8988T (cell line): Measurements from ENCODE around the gene LOXL1.

ENCODE experiments used
- DNase-seq: peaks from one replicate; pipeline ENCODE4 v3.0.0; 2011

LOXL1 gene

GRCh38 chr15:73900095-73900712, 26.1 kb upstream of the LOXL1 start:
- DNase-seq: no peak

- no peak for DNase-seq
Measured at GRCh38 chr15:73901126-73901810, 25.0 kb upstream of the LOXL1 start.

- DNase-seq: no peak
Measured at GRCh38 chr15:73902121-73903020, 23.9 kb upstream of the LOXL1 start.

- no peak for DNase-seq
Measured at GRCh38 chr15:73904026-73904815, 22.0 kb upstream of the LOXL1 start.

DNA sequence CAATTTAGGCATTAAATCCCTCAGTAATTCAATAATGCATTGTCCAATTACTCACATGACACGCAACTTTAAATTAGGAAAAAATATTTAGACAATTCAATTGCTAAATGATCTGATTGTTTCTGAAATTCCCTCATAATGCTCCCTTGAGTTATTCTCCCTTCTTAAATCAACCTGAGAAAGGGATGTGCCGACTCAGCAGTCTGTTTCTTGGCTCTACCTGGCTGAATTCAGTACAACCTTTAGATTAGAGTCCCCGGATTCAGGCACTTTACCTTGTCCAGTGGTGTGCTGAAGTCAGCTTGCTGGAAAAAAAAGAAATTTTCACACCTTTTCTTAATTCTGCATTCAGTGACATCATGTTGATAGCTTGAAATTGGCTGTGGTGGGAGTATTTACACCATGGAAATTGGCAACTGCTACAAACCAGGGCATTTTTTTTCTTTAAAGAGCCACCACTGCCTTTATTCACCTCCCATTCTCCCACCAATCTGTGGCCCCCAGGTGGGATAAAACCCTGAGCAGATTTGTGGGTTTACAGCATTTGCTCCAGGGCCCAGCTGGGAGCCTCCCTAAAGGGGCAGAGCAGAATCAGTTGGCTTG, 20.9 kb upstream of the LOXL1 start:
- no peak for DNase-seq

DNA sequence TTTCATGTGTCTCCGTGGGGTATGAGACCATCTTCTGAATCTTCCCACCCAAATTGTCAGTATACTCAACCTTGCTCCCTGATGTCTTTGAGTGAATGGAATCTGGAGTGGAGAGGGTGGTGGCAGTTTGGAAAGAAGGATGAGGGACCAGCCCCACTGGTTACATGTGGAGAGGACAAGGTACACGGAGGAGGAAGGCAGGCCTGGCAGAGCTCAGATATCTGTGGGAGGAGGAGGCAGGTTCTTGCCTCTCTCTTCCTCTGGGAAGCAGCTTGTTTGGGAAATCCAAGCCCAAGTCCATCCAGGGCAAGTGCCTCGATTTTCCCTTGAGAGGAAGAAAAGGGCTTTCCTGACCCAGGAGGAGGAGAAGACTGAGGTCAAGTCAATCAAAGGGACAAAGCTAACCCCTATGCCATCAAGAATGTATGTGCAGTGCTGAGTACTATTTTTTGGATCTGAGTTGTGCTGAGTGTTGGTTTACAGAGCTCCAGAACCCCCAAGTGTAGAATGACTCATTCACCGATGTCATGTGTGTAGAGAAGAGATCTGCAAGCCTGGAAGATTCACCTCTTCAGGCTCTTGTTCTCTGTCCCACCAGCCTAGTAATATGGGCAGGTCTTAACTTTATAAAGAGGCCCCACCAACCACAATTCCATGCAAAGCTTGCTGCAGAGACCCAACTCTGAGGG, 19.8 kb upstream of the LOXL1 start:
- DNase-seq: no peak

- DNase-seq: no peak
Measured at GRCh38 chr15:73907035-73907408, 19.2 kb upstream of the LOXL1 start.

GRCh38 chr15:73908030-73908821, 18.0 kb upstream of the LOXL1 start:
- no peak for DNase-seq

GRCh38 chr15:73908822-73909122, 17.5 kb upstream of the LOXL1 start:
- DNase-seq: no peak

GRCh38 chr15:73909651-73910050, 16.6 kb upstream of the LOXL1 start:
- DNase-seq: no peak

- DNase-seq: no peak
Measured at GRCh38 chr15:73910522-73911303, 15.5 kb upstream of the LOXL1 start.

DNA sequence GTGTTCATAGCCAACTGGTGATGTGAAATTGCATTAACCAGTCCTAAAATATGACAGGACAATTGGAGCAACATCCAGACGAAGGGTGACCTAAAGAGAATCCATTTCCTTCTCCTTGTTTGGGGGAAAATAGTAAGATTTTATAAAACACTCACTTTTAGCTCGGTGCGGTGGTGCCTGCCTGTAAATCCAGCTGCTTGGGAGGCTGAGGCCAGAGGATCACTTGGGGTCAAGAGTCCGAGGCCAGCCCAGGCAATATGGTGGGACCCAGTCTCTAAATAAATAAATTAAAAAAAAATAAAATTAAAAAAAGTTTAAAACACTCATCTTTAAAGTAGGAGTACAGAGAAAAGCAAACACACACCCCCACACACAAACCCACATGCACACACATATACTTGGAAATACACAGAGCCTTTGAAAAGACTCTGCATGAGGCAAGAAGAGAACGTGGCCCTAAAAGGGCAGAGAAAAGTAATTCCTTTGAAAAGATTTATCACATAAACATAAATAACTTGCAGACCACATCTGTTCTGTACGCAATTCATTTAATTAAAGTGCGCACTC, 14.1 kb upstream of the LOXL1 start:
- DNase-seq: no peak

DNA sequence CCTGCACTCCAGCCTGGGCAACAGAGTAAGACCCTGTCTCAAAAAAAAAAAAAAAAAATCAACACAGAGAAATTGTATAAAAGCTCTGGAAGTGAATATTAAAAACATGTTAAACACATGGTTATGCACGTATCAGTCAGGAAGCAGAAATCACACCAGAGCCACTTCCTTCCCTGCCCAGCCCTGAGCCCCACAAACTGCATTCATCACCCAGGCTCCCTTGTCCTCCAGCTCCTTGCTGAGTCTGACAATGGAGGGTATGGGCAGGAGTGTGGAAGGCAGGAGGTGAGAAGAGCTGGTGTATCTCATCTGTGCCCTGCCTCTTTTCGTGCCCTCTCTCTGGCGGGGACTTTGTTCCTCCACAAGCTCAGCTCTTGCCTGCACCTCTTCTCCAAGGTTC, 12.1 kb upstream of the LOXL1 start:
- no peak for DNase-seq

DNA sequence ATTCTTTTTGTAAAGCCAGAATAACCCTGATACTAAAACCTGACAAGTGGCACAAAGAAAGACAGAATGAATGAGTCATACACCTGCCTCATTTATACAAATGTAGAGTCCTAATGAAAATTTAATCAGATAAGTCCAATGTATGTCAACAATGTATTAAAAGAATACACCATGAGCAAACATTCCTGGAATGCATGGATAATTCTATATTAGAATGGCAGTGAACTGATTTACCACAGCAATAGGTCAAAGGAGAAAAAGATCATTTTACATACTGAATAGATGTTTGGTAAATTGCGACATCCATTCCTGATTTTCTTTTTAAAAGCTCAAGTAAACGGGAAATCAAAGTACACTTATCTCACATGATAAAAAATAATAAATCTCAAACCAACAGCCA, 11.2 kb upstream of the LOXL1 start:
- no peak for DNase-seq

GRCh38 chr15:73918784-73919183, 7.5 kb upstream of the LOXL1 start:
- no peak for DNase-seq

DNA sequence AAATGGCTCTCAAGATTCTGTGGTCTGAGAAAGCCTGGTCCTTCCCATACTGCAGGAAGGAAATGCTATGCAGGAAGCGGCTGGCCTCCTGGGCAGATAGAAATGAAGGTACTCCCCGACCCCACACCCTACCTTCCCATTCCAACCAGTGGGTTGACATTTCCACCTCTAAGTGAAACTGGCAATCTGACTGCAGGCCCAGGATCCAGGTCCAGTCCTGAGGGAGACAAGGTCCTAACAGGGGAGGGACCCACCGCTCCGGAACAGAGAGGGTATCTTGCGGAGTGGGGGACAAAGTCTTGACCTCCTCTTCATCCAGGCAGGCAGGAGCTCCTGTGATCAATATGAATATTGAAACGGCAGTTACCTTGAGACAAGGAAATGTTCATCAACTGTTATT, 6.6 kb upstream of the LOXL1 start:
- no peak for DNase-seq

GRCh38 chr15:73921254-73921925, 4.9 kb upstream of the LOXL1 start:
- DNase-seq: no peak

DNA sequence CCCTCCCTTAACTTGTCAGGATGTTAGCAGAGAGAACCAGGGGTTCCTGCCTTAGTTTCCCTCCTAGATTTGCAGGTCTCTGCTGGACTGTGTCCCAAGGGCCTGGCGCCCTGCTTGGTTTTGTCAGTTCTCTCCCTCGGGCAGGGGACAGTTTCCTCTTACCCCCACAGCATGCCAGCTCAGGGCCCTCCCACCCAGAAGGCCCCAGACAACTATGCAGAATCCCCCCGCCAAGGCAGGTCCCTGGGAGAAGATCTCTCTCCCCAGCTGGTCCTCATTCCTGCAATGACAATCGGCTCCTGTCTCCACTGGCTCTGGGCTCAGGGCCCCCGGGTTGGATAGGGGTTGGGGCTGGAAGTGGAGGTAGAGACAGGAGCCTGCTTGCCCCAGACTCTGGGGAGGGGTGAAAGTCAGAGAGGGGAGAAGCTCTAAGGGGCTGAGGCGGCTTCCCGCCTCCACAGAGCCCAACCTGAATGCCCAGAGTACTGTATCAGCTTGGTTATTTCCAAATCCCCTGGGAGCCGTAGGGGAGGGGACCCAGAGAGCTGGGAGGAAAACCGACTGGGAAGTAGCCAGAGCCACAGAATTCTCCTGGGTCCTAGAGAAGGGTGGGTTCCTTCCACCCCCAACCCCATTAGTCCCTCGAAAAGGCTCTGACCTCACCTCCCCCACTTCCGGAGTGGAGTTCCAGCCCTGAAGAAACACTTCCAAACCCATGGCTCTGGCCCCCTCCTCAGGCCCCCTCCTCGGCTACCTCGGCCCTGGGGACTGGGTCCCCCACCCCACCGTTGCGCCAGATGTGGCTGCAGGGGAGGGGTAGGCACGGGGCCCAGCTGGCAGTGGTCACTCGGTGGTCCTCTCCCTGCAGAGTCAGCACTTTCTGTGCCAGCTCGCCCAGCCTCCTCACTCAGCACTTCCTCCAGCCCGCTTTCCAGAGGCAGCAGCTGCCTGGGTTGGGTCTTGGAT, 3.8 kb upstream of the LOXL1 start:
- DNase-seq: no peak

DNA sequence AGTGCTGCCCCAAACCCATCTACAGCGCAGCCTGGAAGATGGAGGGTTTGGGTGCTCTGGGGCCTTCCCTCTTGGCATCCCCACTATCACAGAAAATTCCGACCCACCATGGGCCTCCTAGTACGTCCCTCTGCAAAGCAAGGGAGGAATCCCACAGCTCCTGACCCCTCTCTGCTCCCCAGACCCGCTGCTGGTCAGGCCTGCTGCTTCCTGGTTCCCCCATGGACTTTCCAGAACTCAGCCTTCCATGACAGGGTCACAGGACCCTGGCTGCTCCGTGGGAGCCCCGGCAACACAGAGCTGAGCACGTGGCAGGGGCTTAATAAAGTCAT, 3.1 kb upstream of the LOXL1 start:
- DNase-seq: no peak
